22Rv1 (cell line): Measurements from ENCODE around the gene OPALIN.

Source experiments
- H3K27ac ChIP-seq: fragments of 450-650 bp; 2 replicates; pipeline ENCODE4 v1.5.1; 2017
- CTCF ChIP-seq: fragments of 450-650 bp; IDR thresholded peaks from 2 replicates; pipeline ENCODE4 v1.5.1; 2017; ENCODE audit warnings: mild to moderate bottlenecking
- ZFX ChIP-seq: fragments of 450-650 bp; IDR thresholded peaks from 2 replicates; pipeline ENCODE4 v1.6.1; 2017; ENCODE audit warnings: antibody characterized with exemption, borderline replicate concordance

Gene OPALIN

GRCh38 chr10:96339383-96339782 lies 19.4 kb downstream of the OPALIN start:
- TF ChIP-seq ZFX (no peak), CTCF (no peak)
- no peak overlapping the region for H3K27ac ChIP-seq

- no peak overlapping the region for H3K27ac ChIP-seq
- no peak for TF ChIP-seq ZFX
- TF ChIP-seq CTCF: no peak
Observed at GRCh38 chr10:96338279-96338925, 20.4 kb downstream of the OPALIN start.

- TF ChIP-seq ZFX (no peak), CTCF (no peak)
- no peak overlapping the region for H3K27ac ChIP-seq
Observed at GRCh38 chr10:96337106-96337505, 21.7 kb downstream of the OPALIN start.

GRCh38 chr10:96334616-96335526 lies 23.9 kb downstream of the OPALIN start:
- no peak overlapping the region for H3K27ac ChIP-seq
- TF ChIP-seq ZFX (no peak), CTCF (peak; percentile 95)

GRCh38 chr10:96333101-96333500 lies 25.7 kb downstream of the OPALIN start:
- H3K27ac ChIP-seq: no peak overlapping the region
- TF ChIP-seq ZFX: no peak
- no peak for TF ChIP-seq CTCF

- TF ChIP-seq ZFX (no peak), CTCF (no peak)
- H3K27ac ChIP-seq: no peak overlapping the region
Observed at GRCh38 chr10:96327462-96327861, 31.3 kb downstream of the OPALIN start.

- no peak for TF ChIP-seq CTCF
- no peak for TF ChIP-seq ZFX
- H3K27ac ChIP-seq: no peak overlapping the region
Observed at GRCh38 chr10:96325719-96326373, 33.0 kb downstream of the OPALIN start.
